Activated CD8-positive, alpha-beta T cell treated with anti-CD3 and anti-CD28 coated beads for 36 hours (primary cell): ENCODE results near the gene CTNNAL1. TPM values are rescaled to one million over a fixed set of nuclear protein-coding genes. Genes with fewer than 3 reads are reported as not detected.

Source experiments
- ATAC-seq: fragments of 200-7000 bp; cut with Tn5 transposase; one replicate; pipeline ENCODE4 v1.10.0; 2021; ENCODE audit warnings: mild to moderate bottlenecking, moderate library complexity
- CTCF ChIA-PET: fragments of 350-600 bp; sonication (Branson Sonifier 250); formaldehyde crosslinking; loops from one replicate; lab custom pipeline; 2021; ENCODE audit warnings: antibody characterized with exemption; lab: Charles Lee
- POLR2A ChIA-PET: fragments of 350-600 bp; sonication (Branson Sonifier 250); formaldehyde crosslinking; loops from one replicate; lab custom pipeline; 2021; ENCODE audit warnings: antibody characterized with exemption; lab: Charles Lee
- DNase-seq: peaks from one replicate; pipeline ENCODE4 v3.0.0-alpha.2; 2020
- H3K27ac Mint-ChIP-seq: one replicate; pipeline ENCODE4 v1.8.0; 2021; ENCODE audit warnings: mild to moderate bottlenecking, mixed read lengths
- H3K27me3 Mint-ChIP-seq: one replicate; pipeline ENCODE4 v1.8.0; 2021; ENCODE audit warnings: mixed read lengths
- H3K36me3 Mint-ChIP-seq: one replicate; pipeline ENCODE4 v1.8.0; 2021; ENCODE audit warnings: low read depth, mixed read lengths
- H3K4me1 Mint-ChIP-seq: one replicate; pipeline ENCODE4 v1.8.0; 2021; ENCODE audit warnings: low read depth, mixed read lengths
- H3K4me3 Mint-ChIP-seq: one replicate; pipeline ENCODE4 v1.8.0; 2021; ENCODE audit warnings: mild to moderate bottlenecking, moderate library complexity, mixed read lengths
- H3K9me3 Mint-ChIP-seq: one replicate; pipeline ENCODE4 v1.8.0; 2021; ENCODE audit warnings: mixed read lengths
- CTCF ChIP-seq: fragments of 200-600 bp; IDR thresholded peaks from one replicate; pipeline ENCODE4 v1.8.0; 2022; ENCODE audit warnings: antibody characterized with exemption, mild to moderate bottlenecking
- intact Hi-C: fragments of 100-400 bp; cut with micrococcal nuclease; formaldehyde crosslinking; loops from one replicate; pipeline ENCODE4 v1.10.0; 2022
- total RNA-seq, 2 experiments: library from RNA; stranded (reverse); gene quantifications; one replicate each; pipeline ENCODE4 v1.2.3, GENCODE V29; 2021

Gene CTNNAL1
- total RNA-seq, 2 experiments from 2014 or later: 24.1 to 26.0 TPM

GRCh38 chr9:109051733-109052132, 38.4 kb upstream of the CTNNAL1 start:
- intact Hi-C loops: no loop called here
- POLR2A ChIA-PET: no interaction called here
- peaks cover 6% of the 10 kb centered on the region for H3K4me1 Mint-ChIP-seq
- DNase-seq (no peak), ATAC-seq (no peak)
- no peak for TF ChIP-seq CTCF
- H3K27me3 Mint-ChIP-seq: no peaks in the 10 kb centered on the region
- CTCF ChIA-PET: no interaction called here
- no peaks in the 10 kb centered on the region for H3K9me3 Mint-ChIP-seq
- no peak overlapping the region for H3K27ac Mint-ChIP-seq
- no peak overlapping the region for H3K4me3 Mint-ChIP-seq
- H3K36me3 Mint-ChIP-seq: peaks cover 43% of the 10 kb centered on the region

GRCh38 chr9:109050444-109050843, 37.1 kb upstream of the CTNNAL1 start:
- Mint-ChIP-seq H3K36me3 (peaks cover 50% of the 10 kb centered on the region), H3K4me1 (peaks cover 6% of the 10 kb centered on the region), H3K27me3 (no peaks in the 10 kb centered on the region), H3K4me3 (no peak overlapping the region), H3K27ac (no peak overlapping the region), H3K9me3 (no peaks in the 10 kb centered on the region)
- intact Hi-C loops: no loop called here
- no peak for DNase-seq
- ChIA-PET POLR2A (no interaction called here), CTCF (no interaction called here)
- TF ChIP-seq CTCF: no peak
- no peak for ATAC-seq

GRCh38 chr9:109048822-109049221, 35.5 kb upstream of the CTNNAL1 start:
- DNase-seq (no peak), ATAC-seq (no peak)
- peaks cover 54% of the 10 kb centered on the region for H3K36me3 Mint-ChIP-seq
- no peak for TF ChIP-seq CTCF
- intact Hi-C loops: no loop called here
- CTCF ChIA-PET: no interaction called here
- no peak overlapping the region for H3K4me3 Mint-ChIP-seq
- H3K27me3 Mint-ChIP-seq: no peaks in the 10 kb centered on the region
- no peak overlapping the region for H3K27ac Mint-ChIP-seq
- H3K9me3 Mint-ChIP-seq: no peaks in the 10 kb centered on the region
- POLR2A ChIA-PET: interaction anchor here (0.6 kb wide), 1 partner anchor 32 kb away, joined by 6 read pairs; no protein-coding TSS in a partner anchor
- peaks cover 6% of the 10 kb centered on the region for H3K4me1 Mint-ChIP-seq

DNA sequence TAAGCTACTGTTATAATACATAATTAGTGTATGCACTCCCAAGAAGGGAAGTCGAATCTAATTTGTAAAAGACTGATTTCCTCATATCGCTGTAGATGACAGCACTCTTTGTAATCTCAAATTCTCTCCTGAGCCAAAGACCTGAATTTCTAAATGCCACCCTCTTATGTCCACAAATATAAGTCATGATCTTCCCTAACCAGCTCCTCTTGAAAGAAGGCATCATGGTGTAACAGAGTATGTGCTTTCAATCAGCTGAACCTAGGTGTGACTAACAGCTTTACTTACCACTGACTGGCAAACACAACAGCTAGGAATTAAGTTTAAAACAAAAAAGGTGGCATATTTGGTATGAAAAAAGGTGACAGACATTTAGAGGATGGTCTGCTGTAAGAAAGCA, 34.0 kb upstream of the CTNNAL1 start:
- intact Hi-C loops: no loop called here
- DNase-seq (no peak), ATAC-seq (no peak)
- Mint-ChIP-seq H3K4me1 (peaks cover 6% of the 10 kb centered on the region), H3K4me3 (no peak overlapping the region), H3K27ac (no peak overlapping the region), H3K27me3 (no peaks in the 10 kb centered on the region), H3K36me3 (peaks cover 53% of the 10 kb centered on the region), H3K9me3 (peaks cover 3% of the 10 kb centered on the region)
- ChIA-PET POLR2A (interaction anchor here (1.2 kb wide), 1 partner anchor 34 kb away, joined by 3 read pairs; the partner anchor contains the start of gene CTNNAL1), CTCF (interaction anchor here (1.6 kb wide), 1 partner anchor 8 kb away, joined by 3 read pairs; no protein-coding TSS in a partner anchor)
- TF ChIP-seq CTCF: no peak

- intact Hi-C loops: no loop called here
- CTCF ChIA-PET: no interaction called here
- no peak overlapping the region for H3K27ac Mint-ChIP-seq
- peaks cover 3% of the 10 kb centered on the region for H3K9me3 Mint-ChIP-seq
- H3K4me1 Mint-ChIP-seq: peaks cover 6% of the 10 kb centered on the region
- H3K4me3 Mint-ChIP-seq: no peak overlapping the region
- POLR2A ChIA-PET: interaction anchor here (1.2 kb wide), 1 partner anchor 33 kb away, joined by 3 read pairs; the partner anchor contains the start of gene CTNNAL1
- DNase-seq (no peak), ATAC-seq (no peak)
- peaks cover 56% of the 10 kb centered on the region for H3K36me3 Mint-ChIP-seq
- no peaks in the 10 kb centered on the region for H3K27me3 Mint-ChIP-seq
- no peak for TF ChIP-seq CTCF
Measured at GRCh38 chr9:109046346-109046745, 33.0 kb upstream of the CTNNAL1 start.
